Measurements from ENCODE around the gene ECI1. TPM values are rescaled to one million over a fixed set of nuclear protein-coding genes. Genes with fewer than 3 reads are reported as not detected.
"Not testable (repeated sequence)": the region's sequence is repeated elsewhere in the genome, so short reads cannot be mapped to it uniquely, and the experiment has no call there.

Gene ECI1
- total RNA-seq, 2 experiments from 2014 or later, result 35.6 to 36.6 TPM

DNA sequence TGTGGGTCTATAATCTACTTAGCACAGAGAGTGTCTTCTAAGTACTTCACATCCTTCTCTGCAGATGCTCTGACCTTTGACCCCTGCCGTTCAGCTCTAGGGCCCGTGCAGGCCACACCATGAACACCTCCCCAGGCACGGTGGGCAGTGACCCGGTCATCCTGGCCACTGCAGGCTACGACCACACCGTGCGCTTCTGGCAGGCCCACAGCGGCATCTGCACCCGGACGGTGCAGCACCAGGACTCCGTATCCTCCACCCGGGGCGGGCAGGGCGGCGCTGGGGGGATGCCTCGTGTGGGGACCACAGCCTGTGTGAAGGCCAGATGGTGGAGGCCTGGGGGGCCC is 45.4 kb downstream of the ECI1 start:
- CTCF ChIA-PET, result no interaction called here
- POLR2A ChIA-PET, result interaction anchor here (0.6 to 2.8 kb wide), 4 partner anchors 9 to 63 kb away, joined by 3 to 22 read pairs (median 6); partner anchors contain the start of genes PGP and TRAF7

DNA sequence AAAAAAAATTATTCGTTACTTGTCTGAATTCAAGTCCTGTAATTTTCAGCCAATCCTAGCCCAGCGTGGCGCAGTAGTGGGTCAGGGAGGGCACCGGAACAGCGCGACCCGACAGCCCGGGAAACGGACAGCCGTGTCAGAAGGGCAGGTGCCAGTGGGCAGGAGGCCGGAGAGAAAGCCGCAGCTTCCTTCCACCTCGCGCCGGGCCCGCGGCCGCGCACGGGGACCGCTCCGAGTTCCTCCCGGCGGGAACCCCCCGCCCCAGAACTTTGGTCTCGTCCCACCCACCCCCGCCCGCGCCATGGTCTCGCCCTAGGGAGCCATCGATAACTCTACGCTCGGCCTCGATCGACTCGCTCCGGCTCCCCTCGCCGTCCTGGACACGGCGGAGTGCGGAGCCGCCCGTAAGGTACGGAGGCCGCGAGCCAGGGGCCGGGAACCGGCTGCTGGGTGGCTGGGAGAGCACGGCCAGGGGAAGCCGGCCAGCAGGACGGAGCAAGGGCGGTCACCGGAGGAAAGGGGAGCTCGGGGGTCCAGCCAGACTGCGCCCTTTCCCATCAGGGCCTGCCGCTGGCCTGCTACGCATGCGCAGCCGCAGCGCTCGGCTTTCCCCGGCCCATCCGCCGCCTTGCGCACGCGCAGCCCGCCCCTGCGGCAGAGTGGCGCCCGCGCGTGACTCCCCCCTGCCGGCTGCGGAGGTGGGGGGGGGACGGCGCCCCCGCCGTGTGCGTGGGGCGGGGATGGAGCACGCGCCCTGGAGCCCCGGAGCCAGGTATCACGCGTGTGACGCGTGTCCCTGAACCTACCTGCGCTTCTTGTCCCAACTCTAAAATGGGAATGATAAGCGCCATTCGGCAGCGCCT is 46.1 kb downstream of the ECI1 start, which contains the start of gene MLST8:
Gene MLST8 (plus strand): TSS at position 351 of the 863 bp plus-strand sequence. CDS start 632 bp downstream, outside the sequence.
- ChIA-PET POLR2A (interaction anchor here (0.6 to 2.8 kb wide), 4 partner anchors 10 to 63 kb away, joined by 3 to 22 read pairs (median 6); partner anchors contain the start of genes PGP and TRAF7), CTCF (no interaction called here)

GRCh38 chr16:2204416-2205103 is 46.8 kb downstream of the ECI1 start:
- POLR2A ChIA-PET, result interaction anchor here (2.8 kb wide), 1 partner anchor 10 kb away, joined by 22 read pairs; the partner anchor contains the start of gene PGP
- CTCF ChIA-PET, result no interaction called here

DNA sequence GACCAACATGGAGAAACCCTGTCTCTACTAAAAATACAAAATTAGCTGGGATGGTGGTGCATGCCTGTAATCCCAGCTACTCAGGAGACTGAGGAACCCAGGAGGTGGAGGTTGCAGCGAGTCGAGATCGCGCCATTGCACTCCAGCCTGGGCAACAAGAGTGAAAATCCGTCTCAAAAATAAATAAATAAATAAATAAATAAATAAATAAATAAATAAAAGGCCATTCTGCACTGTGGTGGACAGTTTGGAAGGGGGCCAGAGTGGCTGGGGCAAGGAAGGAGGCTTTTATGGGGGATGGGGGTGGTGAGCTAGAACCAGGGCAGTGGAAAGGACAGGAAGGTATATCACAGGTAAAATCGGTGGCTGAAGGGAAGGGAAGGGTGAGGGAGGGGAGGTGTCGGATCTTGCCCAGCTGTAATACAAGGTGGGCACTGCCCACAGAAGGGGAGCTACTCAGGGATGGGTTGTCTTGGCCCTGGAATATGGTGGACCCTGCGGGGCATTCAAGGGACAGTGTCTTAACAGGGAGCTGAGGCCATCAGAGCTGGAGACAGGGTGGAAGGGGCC is 48.2 kb downstream of the ECI1 start:
- CTCF ChIA-PET, result interaction anchor here (0.6 kb wide), 1 partner anchor 63 kb away, joined by 3 read pairs; no protein-coding TSS in a partner anchor
- POLR2A ChIA-PET, result not testable (repeated sequence)

- ChIA-PET POLR2A (no interaction called here), CTCF (no interaction called here)
Measured at GRCh38 chr16:2200313-2200712, 51.1 kb downstream of the ECI1 start.

DNA sequence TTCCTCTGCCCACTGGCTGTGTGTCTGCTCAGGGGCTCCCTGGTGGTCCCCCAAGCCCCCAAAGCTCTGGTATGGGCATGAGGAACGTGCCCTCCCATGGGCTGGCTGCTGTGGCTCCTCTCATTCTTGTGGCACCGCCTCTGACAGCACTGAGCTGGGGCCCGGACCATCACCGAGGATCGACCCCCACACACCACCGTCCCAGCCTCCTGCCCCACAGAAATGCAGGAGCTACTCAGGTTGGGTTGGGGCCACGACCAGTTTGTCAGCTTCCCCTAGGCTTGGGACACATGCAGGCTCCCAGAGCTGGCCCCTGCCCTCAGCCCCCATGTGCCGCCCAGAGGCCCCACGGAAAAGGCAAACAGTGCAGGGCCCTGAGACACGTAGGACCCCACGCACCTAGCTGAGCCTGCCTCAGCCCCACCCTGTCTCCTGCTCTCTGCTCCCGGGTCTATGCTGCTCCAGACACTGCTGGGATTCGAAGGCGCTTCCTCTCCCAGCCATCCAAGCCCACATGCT is 51.7 kb downstream of the ECI1 start:
- POLR2A ChIA-PET, result no interaction called here
- CTCF ChIA-PET, result no interaction called here

DNA sequence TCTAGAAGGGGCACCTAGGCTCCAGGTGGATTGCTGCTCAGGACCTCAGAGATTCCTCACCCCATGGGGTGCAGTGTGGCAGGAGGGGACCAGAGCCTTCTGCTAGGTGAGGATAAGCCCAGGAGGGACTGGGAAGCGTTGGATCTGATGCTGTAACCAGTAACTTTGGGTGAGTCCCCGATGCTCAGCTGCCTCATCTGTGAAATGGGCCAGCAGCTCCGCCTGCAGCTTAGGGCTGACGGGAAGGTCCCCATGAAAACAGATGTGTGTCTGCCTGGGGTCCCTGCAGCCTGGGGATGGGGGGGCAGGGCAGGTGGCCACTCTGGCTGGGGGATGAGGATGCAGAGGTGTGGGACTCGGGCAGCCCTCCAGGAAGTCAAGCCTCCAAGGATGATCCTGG is 52.3 kb downstream of the ECI1 start:
- ChIA-PET POLR2A (no interaction called here), CTCF (no interaction called here)

- CTCF ChIA-PET, result no interaction called here
- POLR2A ChIA-PET, result interaction anchor here (0.5 kb wide), 1 partner anchor 424 kb away, joined by 3 read pairs; no protein-coding TSS in a partner anchor
Measured at GRCh38 chr16:2198283-2198682, 53.1 kb downstream of the ECI1 start.

DNA sequence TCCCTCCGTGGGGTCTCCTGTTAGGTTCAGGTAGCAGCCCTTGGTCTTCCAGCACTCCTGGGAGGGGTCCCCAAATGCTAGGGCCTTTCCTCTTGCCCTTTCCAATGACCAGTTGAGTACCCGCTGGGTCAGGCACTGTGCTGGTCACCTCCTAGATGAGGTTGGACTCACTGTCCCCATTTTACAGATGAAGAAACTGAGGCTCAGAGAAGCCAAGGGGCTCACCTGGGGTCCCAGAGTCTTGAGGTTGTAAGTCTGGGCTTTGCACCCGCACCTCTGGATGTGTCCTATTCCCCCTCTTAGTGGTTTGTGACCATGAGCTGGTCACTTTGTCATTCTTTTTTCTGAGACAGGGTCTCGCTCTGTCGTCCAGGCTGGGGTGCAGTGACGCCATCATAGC is 53.6 kb downstream of the ECI1 start:
- ChIA-PET POLR2A (interaction anchor here (0.5 kb wide), 1 partner anchor 424 kb away, joined by 3 read pairs; no protein-coding TSS in a partner anchor), CTCF (interaction anchor here (0.7 kb wide), 1 partner anchor 17 kb away, joined by 3 read pairs; no protein-coding TSS in a partner anchor)

- ChIA-PET CTCF (interaction anchor here (0.7 kb wide), 1 partner anchor 18 kb away, joined by 3 read pairs; no protein-coding TSS in a partner anchor), POLR2A (no interaction called here)
Measured at GRCh38 chr16:2196981-2197511, 54.3 kb downstream of the ECI1 start.

DNA sequence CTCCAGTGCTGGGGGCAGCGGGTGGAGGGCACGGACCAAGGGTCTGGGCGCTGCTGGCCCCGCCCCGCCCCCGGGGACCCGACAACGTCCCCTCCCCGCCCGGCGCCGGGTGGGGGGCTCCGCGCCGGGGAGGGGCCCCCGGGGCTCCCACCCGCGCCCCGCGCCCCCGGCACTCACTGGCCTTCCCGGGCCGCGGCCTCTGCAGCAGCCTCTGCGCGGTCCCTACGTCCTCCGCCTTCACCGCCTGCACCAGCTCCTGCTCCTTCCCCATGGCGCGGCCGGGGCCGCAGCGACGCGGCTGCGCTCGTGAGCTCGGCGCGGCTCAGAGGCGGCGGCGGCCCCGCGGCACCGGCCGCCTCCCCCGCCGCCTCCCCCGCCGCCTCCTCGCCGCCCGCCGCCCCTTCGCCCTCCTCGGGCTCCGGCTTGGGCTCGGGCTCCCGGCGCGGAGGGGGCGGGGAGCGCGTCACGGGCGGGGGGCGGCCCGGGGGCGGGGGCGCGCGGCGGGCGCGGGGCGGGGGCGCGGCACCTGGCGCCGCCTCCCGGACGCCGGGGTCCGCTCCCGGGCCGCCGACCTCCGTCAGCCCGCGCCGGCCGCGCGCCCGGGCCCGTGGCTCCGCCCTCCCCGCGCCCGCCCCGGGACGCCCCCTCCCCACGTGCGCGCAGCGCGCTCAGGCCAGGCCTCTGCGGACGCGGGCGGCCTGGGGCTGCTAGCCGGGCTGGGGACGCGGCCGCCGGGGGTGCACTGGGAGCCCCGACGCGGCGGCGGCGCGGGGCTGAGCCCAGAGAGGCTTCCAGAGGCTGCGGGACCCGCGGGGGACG is 55.0 kb downstream of the ECI1 start, which contains the start of gene CASKIN1:
Gene CASKIN1 (minus strand): TSS at position 444 of the 819 bp plus-strand sequence. CDS start 173 bp downstream, at position 271.
- POLR2A ChIA-PET, result no interaction called here
- CTCF ChIA-PET, result no interaction called here

DNA sequence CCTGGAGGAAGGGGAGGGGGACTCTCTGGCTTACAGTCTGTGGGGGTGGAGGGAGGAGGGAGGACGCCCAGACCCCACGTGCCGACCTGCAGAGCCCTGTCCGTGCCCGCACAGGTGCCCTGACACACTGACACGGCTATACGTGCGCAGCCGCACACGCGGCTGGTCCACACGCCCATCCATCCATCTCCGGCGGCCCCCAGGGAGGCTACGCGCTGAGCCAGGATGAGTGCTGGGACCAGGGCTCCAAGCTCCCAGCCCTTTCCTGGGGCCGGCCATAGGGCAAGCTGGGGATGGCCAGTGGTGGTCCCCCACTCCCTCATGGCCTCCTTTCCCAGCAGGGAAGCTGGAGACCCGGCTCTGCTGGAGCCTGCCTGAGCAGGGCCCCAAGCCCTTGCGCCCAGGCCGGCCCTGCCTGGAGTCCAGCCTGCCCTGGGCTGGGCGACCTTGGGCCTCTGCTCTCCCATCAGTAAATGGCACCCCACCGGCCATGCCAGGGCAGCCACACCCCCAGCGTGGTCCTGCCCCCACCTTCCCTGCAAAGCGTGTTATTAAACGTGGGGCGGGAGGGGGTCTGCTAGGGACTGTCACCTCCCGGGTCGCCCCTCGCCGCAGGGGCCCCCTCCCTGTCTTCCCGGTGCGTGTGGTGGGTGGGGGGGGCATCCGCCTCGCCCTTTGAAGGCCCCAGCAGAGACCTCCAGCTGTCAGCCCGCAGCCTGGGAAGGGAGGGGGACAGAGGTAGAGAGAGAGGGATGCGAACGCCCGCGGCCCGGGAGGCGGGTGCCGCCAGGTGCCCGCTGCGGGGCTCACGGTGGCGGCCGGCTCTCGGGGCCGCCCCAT is 55.8 kb downstream of the ECI1 start:
- POLR2A ChIA-PET, result no interaction called here
- CTCF ChIA-PET, result interaction anchor here (1.0 to 1.2 kb wide), 4 partner anchors 16 to 306 kb away, joined by 3 to 7 read pairs (median 6); partner anchors contain the start of genes ECI1 and TRAF7

GRCh38 chr16:2194852-2195321 is 56.5 kb downstream of the ECI1 start:
- CTCF ChIA-PET, result interaction anchor here (1.0 to 1.2 kb wide), 5 partner anchors 17 to 306 kb away, joined by 3 to 7 read pairs (median 5); partner anchors contain the start of genes ECI1 and TRAF7
- POLR2A ChIA-PET, result interaction anchor here (1.0 kb wide), 1 partner anchor 40 kb away, joined by 3 read pairs; the partner anchor contains the start of gene TRAF7

DNA sequence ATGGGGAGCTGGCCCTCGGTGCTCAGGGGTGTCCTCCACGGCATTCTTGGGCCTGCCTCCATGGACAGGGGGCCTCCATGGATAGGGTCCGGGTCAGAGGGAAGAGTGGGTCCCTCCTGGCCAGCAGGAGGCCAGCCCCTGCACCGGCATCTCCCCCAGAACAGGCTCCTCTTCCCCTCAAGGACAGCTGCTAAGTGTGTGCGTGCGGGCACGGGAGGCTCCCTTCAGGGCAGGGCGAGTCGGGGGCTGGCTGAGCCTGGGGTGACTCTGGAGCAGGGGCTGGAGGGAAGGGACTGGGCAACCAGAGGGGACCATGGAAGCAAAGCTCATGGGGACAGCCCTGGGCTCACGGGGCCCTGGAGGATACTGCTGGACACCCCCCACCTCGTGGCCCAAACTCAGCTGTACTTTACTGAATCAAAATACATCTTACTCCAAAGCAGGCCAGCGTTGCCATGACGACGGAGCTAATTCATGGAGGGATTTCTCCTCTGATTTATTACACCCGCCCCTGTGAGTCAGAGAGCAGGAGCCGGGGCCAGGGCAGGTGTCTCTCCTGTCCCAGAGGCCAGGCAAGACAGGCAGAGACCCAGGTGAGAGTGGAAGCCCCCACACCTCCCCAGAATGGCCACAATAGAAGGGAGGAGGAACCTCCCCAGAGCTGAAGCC is 57.1 kb downstream of the ECI1 start:
- ChIA-PET CTCF (interaction anchor here (1.0 to 1.2 kb wide), 5 partner anchors 18 to 307 kb away, joined by 3 to 7 read pairs (median 5); partner anchors contain the start of genes ECI1 and TRAF7), POLR2A (interaction anchor here (1.0 kb wide), 1 partner anchor 39 kb away, joined by 3 read pairs; the partner anchor contains the start of gene TRAF7)

DNA sequence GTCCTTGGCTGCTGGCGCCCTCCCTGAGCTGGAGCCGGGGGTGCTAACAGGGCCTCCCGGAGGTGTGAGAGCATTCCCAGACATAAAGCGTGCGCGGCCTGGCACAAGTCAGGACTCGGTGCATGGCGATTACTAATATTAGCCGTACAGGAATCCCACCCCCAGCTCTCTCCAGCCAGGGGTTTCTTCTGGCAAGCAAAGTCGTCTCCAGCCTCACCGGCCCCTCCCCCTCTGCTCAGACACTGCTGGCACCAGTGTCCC is 60.0 kb downstream of the ECI1 start:
- POLR2A ChIA-PET, result interaction anchor here (0.6 kb wide), 1 partner anchor 36 kb away, joined by 3 read pairs; the partner anchor contains the start of gene TRAF7
- CTCF ChIA-PET, result no interaction called here

DNA sequence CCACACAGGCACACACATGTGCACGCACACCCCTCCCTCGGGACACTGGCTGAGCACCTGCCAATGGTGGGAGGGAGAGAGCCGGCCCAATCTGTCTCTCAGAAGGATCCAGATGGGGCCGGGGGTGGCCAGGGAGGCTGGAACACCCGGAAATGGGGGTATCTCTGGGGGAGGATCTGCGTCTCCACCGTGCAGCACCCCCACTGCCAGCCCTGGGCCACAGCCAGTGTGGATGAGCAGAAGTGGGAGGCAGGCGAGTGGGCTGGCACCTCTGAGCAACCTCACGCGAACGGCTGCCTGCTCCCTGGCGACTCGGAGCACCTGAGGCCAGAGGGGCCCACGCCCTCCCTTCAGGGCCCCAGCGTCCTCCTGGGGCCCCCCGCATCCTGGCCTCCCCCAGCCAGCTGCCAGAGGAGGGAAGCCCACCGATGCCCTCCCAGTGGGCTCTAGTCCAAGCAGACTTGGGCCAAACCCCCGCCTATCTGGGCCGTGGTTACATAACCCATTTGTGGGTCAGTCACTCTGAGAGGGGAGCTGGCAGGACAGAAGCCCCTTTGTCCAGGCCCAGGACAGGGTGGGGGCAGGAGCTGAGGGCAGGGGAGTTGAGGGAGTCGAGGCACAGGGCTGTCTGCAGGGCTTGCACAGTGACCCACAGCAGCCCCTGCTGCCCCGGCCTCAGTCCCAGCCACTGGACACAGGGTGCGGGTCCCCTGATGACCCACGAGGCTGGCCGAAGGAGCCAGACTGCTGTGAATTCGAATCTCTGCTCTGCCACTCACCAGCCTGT is 60.5 kb downstream of the ECI1 start:
- CTCF ChIA-PET, result no interaction called here
- POLR2A ChIA-PET, result interaction anchor here (0.6 kb wide), 1 partner anchor 35 kb away, joined by 3 read pairs; the partner anchor contains the start of gene TRAF7
